Prostate gland (tissue), 2 donors: ENCODE data around the gene DNLZ.

ENCODE experiments used
- CTCF ChIP-seq, 4 experiments: fragments of 200-600 bp in 2 of 4; fragments of 450-650 bp in 2 of 4; sonication (generic) in 2 of 4; IDR thresholded peaks; 1 replicate in 3 of 4; 2 replicates in 1 of 4; pipeline ENCODE4 v1.5.1; 2016 to 2019; ENCODE audit warnings: antibody characterized with exemption in 4 of 4, mild to moderate bottlenecking in 2 of 4, moderate library complexity in 2 of 4
- POLR2A ChIP-seq: fragments of 450-650 bp; IDR thresholded peaks from one replicate; pipeline ENCODE4 v1.6.1; 2016; ENCODE audit warnings: antibody characterized with exemption, mild to moderate bottlenecking
- POLR2AphosphoS5 ChIP-seq: sonication (generic); formaldehyde crosslinking; IDR thresholded peaks from one replicate; pipeline ENCODE4 v1.6.1; 2017; ENCODE audit warnings: antibody characterized with exemption

GRCh38 chr9:136323371-136323789 is 40.2 kb downstream of the DNLZ start:
- TF ChIP-seq CTCF (IDR thresholded peaks at IDR 0.05) (no peak), POLR2A (no peak), POLR2AphosphoS5 (no peak)
